ENCODE results near the gene RXFP4. TPM values are rescaled to one million over a fixed set of nuclear protein-coding genes. Genes with fewer than 3 reads are reported as not detected.
A peak's percentile ranks its signal among the peaks of the same experiment; 100 is the strongest.

Gene RXFP4
- polyA plus RNA-seq, 1 of the 3 experiments (the other 2 are of a cell fraction), result not detected

GRCh38 chr1:155947741-155948140, 6.3 kb downstream of the RXFP4 start (continued):
- no peak for TF ChIP-seq IRF3 (IDR thresholded peaks at IDR 0.05; ENCODE audit: low read depth, low read length)
- no peak for TF ChIP-seq FOSL2 (IDR thresholded peaks at IDR 0.05; ENCODE audit: borderline replicate concordance, low read depth)
- no peak for TF ChIP-seq ELF1 (IDR thresholded peaks at IDR 0.05)
- no peak for TF ChIP-seq RFX5 (IDR thresholded peaks at IDR 0.05; ENCODE audit: low read length)
- TF ChIP-seq RXRA (IDR thresholded peaks at IDR 0.05; ENCODE audit: borderline replicate concordance, low read depth), result no peak

- H3F3A ChIP-seq (replicated peaks; ENCODE audit: insufficient read depth), result peaks cover 41% of the 10 kb centered on the region
- whole genome bisulfite sequencing (ENCODE audit: low lambda C conversion rate), result 100% methylated on average over 4 of the region's 27 CpGs
- no peaks in the 10 kb centered on the region for H3K9me3 ChIP-seq
- no peaks in the 10 kb centered on the region for H3K79me2 ChIP-seq (ENCODE audit: insufficient read depth)
- H3K4me3 ChIP-seq (ENCODE audit: low read depth in 2 of 2, low read length in 1 of 2), result no peak overlapping the region
- H3K4me1 ChIP-seq (ENCODE audit: control insufficient read depth in 1 of 2, insufficient read depth in 2 of 2, low read depth in 1 of 2, low read length in 1 of 2), result no peaks in the 10 kb centered on the region
- ChIA-PET POLR2A (interaction anchor here (1.6 kb wide), 1 partner anchor 16 kb away, joined by 4 read pairs; the partner anchor contains the start of gene KHDC4), CTCF (interaction anchor here (1.3 to 2.5 kb wide), 2 partner anchors 13 to 39 kb away, joined by 5 to 9 read pairs; no protein-coding TSS in a partner anchor)
- H3K4me2 ChIP-seq, result no peak overlapping the region
- H3K27ac ChIP-seq (ENCODE audit: low read depth in 2 of 2, low read length in 1 of 2), result no peak overlapping the region
- H3K9ac ChIP-seq, result no peak overlapping the region
- no peaks in the 10 kb centered on the region for H3K27me3 ChIP-seq (ENCODE audit: insufficient read depth)
- TF ChIP-seq SMC3 (IDR thresholded peaks at IDR 0.05; ENCODE audit: low read depth, low read length) (no peak), TCF12 (IDR thresholded peaks at IDR 0.05) (no peak), PBX3 (IDR thresholded peaks at IDR 0.05) (no peak)
- peak; percentile 11 for DNase-seq
- no peak overlapping the region for H2AFZ ChIP-seq (ENCODE audit: low read depth)
- no peaks in the 10 kb centered on the region for H3K9me2 ChIP-seq
- H3K36me3 ChIP-seq (replicated peaks in 1 of 2; ENCODE audit: control insufficient read depth in 1 of 2, insufficient read depth in 2 of 2, low read length in 1 of 2), result peaks cover 62 to 78% of the 10 kb centered on the region in 2 experiments
- no peaks in the 10 kb centered on the region for H4K20me1 ChIP-seq (ENCODE audit: insufficient read depth)
These were observed 9.4 kb downstream of the RXFP4 start for GRCh38 chr1:155950829-155951228.

GRCh38 chr1:155951753-155952504, 10.5 kb downstream of the RXFP4 start:
- 96% methylated on average over 4 of the region's 6 CpGs for WGBS (ENCODE audit: low lambda C conversion rate)
- DNase-seq, result no peak
- Histone ChIP-seq H3K79me2 (ENCODE audit: insufficient read depth) (peaks cover 3% of the 10 kb centered on the region; the same call in 1 of the 2 replicates), H3K4me3 (ENCODE audit: low read depth in 2 of 2, low read length in 1 of 2) (no peak overlapping the region), H3K27me3 (ENCODE audit: insufficient read depth) (no peaks in the 10 kb centered on the region), H3K9me3 (no peaks in the 10 kb centered on the region), H3K27ac (ENCODE audit: low read depth in 2 of 2, low read length in 1 of 2) (no peak overlapping the region), H4K20me1 (ENCODE audit: insufficient read depth) (no peaks in the 10 kb centered on the region), H3K4me1 (ENCODE audit: control insufficient read depth in 1 of 2, insufficient read depth in 2 of 2, low read depth in 1 of 2, low read length in 1 of 2) (no peaks in the 10 kb centered on the region), H3K4me2 (no peak overlapping the region), H2AFZ (ENCODE audit: low read depth) (no peak overlapping the region), H3K36me3 (replicated peaks in 1 of 2; ENCODE audit: control insufficient read depth in 1 of 2, insufficient read depth in 2 of 2, low read length in 1 of 2) (peaks cover 55 to 78% of the 10 kb centered on the region in 2 experiments), H3K9me2 (no peaks in the 10 kb centered on the region), H3K9ac (no peak overlapping the region), H3F3A (replicated peaks; ENCODE audit: insufficient read depth) (peaks cover 30% of the 10 kb centered on the region)
- POLR2A ChIA-PET, result interaction anchor here (1.6 kb wide), 1 partner anchor 17 kb away, joined by 4 read pairs; the partner anchor contains the start of gene KHDC4
- CTCF ChIA-PET, result interaction anchor here (1.3 to 2.5 kb wide), 2 partner anchors 14 to 38 kb away, joined by 5 to 9 read pairs; no protein-coding TSS in a partner anchor
- TF ChIP-seq POLR2AphosphoS5 (IDR thresholded peaks at IDR 0.05; ENCODE audit: low read depth, low read length) (no peak), GATA2 (CRISPR knock-in tag; IDR thresholded peaks at IDR 0.05) (no peak), RFX5 (IDR thresholded peaks at IDR 0.05; ENCODE audit: low read length) (no peak), YY1 (IDR thresholded peaks at IDR 0.05; ENCODE audit: low read depth) (no peak), SIN3A (IDR thresholded peaks at IDR 0.05; ENCODE audit: borderline replicate concordance, low read depth, low read length) (no peak), TEAD4 (IDR thresholded peaks at IDR 0.05; ENCODE audit: borderline replicate concordance, insufficient read depth) (no peak), SMC3 (IDR thresholded peaks at IDR 0.05; ENCODE audit: low read depth, low read length) (no peak), NRF1 (IDR thresholded peaks at IDR 0.05; ENCODE audit: low read depth, low read length) (no peak), TCF12 (IDR thresholded peaks at IDR 0.05) (no peak), RCOR1 (IDR thresholded peaks at IDR 0.05; ENCODE audit: low read length) (no peak), JUND (IDR thresholded peaks at IDR 0.05) (no peak), MXI1 (IDR thresholded peaks at IDR 0.05; ENCODE audit: low read depth, low read length) (no peak), MEF2A (IDR thresholded peaks at IDR 0.05; ENCODE audit: borderline replicate concordance, low read depth) (no peak), IRF3 (IDR thresholded peaks at IDR 0.05; ENCODE audit: low read depth, low read length) (no peak), FOXJ3 (CRISPR knock-in tag; IDR thresholded peaks at IDR 0.05) (no peak), MAX (IDR thresholded peaks at IDR 0.05; ENCODE audit: low read depth) (no peak), CTCF (IDR thresholded peaks at IDR 0.05) (no peak)
